Measurements from ENCODE around the gene BOD1L1. TPM values are rescaled to one million over a fixed set of nuclear protein-coding genes. Genes with fewer than 3 reads are reported as not detected.

BOD1L1 gene
- total and polyA plus RNA-seq, 5 donors from 2014 or later = 1.4 to 48.9 (median 1.8) TPM

DNA sequence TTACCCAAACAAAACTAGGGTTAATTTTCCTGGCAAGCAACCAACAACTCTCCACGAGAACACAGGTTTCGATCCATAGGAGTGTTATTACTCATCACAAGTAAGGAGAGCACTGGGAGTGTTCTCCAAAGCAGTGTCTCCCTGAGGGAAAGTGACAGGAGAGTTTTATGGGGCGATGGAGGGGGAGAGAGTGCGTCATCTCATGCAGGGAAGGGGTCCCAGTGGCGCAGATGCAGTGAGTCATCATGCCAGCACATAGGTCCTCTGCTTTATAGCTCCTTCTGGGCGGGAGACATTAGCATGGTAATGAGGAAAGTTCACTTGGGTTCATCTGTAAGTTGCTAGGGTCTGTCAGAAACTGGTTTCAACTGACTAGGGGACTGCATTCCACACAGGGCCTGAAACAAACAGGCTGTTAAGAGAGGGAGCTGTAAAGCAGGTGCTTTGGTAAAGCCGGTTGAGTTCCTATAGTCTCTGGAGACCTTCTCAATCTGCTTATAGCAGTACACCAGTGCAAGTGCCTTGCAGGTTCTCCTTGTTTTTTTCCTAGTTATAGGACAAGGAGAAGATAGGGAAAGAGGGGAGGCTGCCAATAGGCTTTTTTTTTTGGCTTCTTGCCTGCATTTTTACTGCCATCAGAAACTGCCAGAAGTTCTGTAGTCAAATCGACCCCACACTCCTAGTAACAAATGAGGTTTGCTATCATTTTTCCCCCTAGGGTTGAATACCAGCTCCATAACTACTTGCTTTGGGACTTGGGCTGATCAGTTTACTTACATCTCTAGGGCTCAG is 12.8 kb upstream of the BOD1L1 start:
- peaks cover 36% of the 10 kb centered on the region for H3K27me3 Mint-ChIP-seq
- H3K4me3 Mint-ChIP-seq = no peak overlapping the region
- Histone ChIP-seq H3K4me1 (ENCODE audit: control insufficient read depth, insufficient read depth, low read length, poor library complexity, severe bottlenecking) (no peaks in the 10 kb centered on the region), H3K27ac (ENCODE audit: insufficient read depth, low read length, poor library complexity, severe bottlenecking) (no peak overlapping the region), H3K4me3 (ENCODE audit: low read depth, low read length) (no peak overlapping the region), H3K9me3 (ENCODE audit: control insufficient read depth in 2 of 2, low read length in 2 of 2) (no peaks in the 10 kb centered on the region), H3K27me3 (ENCODE audit: control insufficient read depth, insufficient read depth, low read length) (peaks cover 8% of the 10 kb centered on the region), H3K36me3 (ENCODE audit: control insufficient read depth, insufficient read depth, low read length) (no peaks in the 10 kb centered on the region)
- no peaks in the 10 kb centered on the region for H3K4me1 Mint-ChIP-seq
- H3K9me3 Mint-ChIP-seq = peaks cover 0 to 3% (median 0%) of the 10 kb centered on the region in 7 donors
- ATAC-seq (ENCODE audit: low read depth in 2 of 2) (no peak), DNase-seq (no peak)
- H3K36me3 Mint-ChIP-seq = no peaks in the 10 kb centered on the region
- no peak overlapping the region for H3K27ac Mint-ChIP-seq

DNA sequence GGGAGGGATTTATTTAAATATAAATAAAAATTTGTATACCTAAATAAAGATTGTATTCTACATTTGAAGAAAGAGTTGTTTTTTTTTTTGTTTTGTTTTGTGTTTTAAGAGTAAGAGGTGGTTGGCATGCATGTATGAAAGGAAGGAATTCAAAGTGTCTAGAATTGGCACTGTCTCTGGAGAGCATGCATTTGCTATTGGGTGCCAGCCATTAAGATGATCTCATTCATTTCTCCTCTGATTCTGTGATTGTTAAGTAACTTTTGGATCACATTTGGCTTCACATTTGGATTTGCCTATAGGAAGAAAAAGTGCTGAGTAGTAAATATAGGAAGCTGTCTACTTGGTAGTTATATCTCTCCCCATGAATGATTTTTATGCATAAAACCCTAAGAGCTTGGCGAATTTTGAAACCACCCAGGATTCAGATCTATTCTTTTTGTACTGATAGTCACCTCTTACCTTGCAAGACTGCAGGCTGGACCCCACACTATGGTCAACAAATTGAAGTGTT is 7.8 kb upstream of the BOD1L1 start:
- no peak for DNase-seq
- ATAC-seq (ENCODE audit: low read depth in 2 of 2) = no peak
- peaks cover 5% of the 10 kb centered on the region for H3K27me3 ChIP-seq (ENCODE audit: control insufficient read depth, insufficient read depth, low read length)
- H3K27me3 Mint-ChIP-seq = peaks cover 25% of the 10 kb centered on the region
- no peaks in the 10 kb centered on the region for H3K36me3 Mint-ChIP-seq
- H3K27ac Mint-ChIP-seq = no peak overlapping the region
- peaks cover 0 to 1% (median 0%) of the 10 kb centered on the region in 7 donors for H3K9me3 Mint-ChIP-seq
- no peak overlapping the region for H3K4me3 Mint-ChIP-seq
- no peaks in the 10 kb centered on the region for H3K36me3 ChIP-seq (ENCODE audit: control insufficient read depth, insufficient read depth, low read length)
- no peak overlapping the region for H3K4me3 ChIP-seq (ENCODE audit: low read depth, low read length)
- H3K4me1 Mint-ChIP-seq = no peaks in the 10 kb centered on the region
- H3K4me1 ChIP-seq (ENCODE audit: control insufficient read depth, insufficient read depth, low read length, poor library complexity, severe bottlenecking) = no peaks in the 10 kb centered on the region
- no peaks in the 10 kb centered on the region for H3K9me3 ChIP-seq (ENCODE audit: control insufficient read depth in 2 of 2, low read length in 2 of 2)
- H3K27ac ChIP-seq (ENCODE audit: insufficient read depth, low read length, poor library complexity, severe bottlenecking) = no peak overlapping the region

DNA sequence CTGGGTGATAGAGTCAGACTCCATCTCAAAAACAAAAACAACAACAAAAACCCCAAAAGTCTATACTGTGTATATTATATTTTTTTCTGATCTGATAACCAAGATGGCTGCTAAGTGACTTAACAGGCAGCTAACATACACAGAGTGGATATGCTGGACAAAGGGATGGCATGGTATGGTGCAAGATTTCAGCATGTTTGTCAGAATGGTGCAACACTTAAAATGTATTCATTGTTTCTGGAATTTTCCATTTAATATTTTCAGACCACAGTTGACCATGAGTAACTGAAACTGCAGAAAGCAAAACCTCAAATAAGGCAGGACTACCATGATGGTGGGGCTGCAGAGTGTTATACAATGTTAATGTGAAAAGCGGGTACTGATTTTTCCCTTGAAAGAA is 6.1 kb upstream of the BOD1L1 start:
- H3K4me3 Mint-ChIP-seq = no peak overlapping the region
- H3K9me3 Mint-ChIP-seq = peaks cover 0 to 1% (median 0%) of the 10 kb centered on the region in 7 donors
- H3K27ac Mint-ChIP-seq = no peak overlapping the region
- H3K36me3 Mint-ChIP-seq = no peaks in the 10 kb centered on the region
- Histone ChIP-seq H3K4me3 (ENCODE audit: low read depth, low read length) (no peak overlapping the region), H3K27me3 (ENCODE audit: control insufficient read depth, insufficient read depth, low read length) (peaks cover 5% of the 10 kb centered on the region), H3K27ac (ENCODE audit: insufficient read depth, low read length, poor library complexity, severe bottlenecking) (no peak overlapping the region), H3K9me3 (ENCODE audit: control insufficient read depth in 2 of 2, low read length in 2 of 2) (no peaks in the 10 kb centered on the region), H3K4me1 (ENCODE audit: control insufficient read depth, insufficient read depth, low read length, poor library complexity, severe bottlenecking) (no peaks in the 10 kb centered on the region), H3K36me3 (ENCODE audit: control insufficient read depth, insufficient read depth, low read length) (no peaks in the 10 kb centered on the region)
- H3K4me1 Mint-ChIP-seq = peaks cover 1 to 4% (median 2%) of the 10 kb centered on the region in 4 donors
- no peak for ATAC-seq (ENCODE audit: low read depth in 2 of 2)
- no peak for DNase-seq
- H3K27me3 Mint-ChIP-seq = peaks cover 20% of the 10 kb centered on the region

DNA sequence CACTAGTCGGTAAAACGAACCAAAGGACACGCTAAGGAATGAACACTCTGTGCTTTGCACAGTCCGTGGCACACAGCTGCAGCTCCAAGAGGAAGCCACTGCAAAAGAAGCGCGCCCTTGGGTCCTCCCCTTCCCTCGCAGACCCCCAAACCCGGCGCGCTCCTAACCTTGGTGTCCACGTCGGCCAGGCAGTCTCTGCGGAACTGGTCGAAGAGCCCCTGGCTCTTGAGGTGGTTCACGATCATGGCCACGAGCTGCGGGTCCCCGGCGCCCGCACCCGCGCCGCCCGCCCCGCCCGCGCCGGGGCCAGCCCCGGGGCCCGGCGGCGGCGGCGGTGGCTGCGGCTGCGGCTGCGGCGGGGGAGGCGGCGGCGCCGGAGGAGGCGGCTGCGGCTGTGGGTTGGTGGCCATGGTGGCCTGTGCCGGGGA is 333 bp downstream of the BOD1L1 start:
- H3K4me3 Mint-ChIP-seq = peak overlapping the region; percentile 92 to 98 (median 96)
- ATAC-seq (ENCODE audit: low read depth in 2 of 2) (peak in 1 of 2 donors; percentile 29), DNase-seq (peak in 2 of 3 donors; percentile 24 to 50)
- peaks cover 35 to 60% (median 50%) of the 10 kb centered on the region in 4 donors for H3K4me1 Mint-ChIP-seq
- H3K27ac Mint-ChIP-seq = peak overlapping the region; percentile 97 to 99 (median 98)
- peak overlapping the region; percentile 78 for H3K27ac ChIP-seq (ENCODE audit: insufficient read depth, low read length, poor library complexity, severe bottlenecking)
- peaks cover 18% of the 10 kb centered on the region for H3K4me1 ChIP-seq (ENCODE audit: control insufficient read depth, insufficient read depth, low read length, poor library complexity, severe bottlenecking)
- H3K36me3 ChIP-seq (ENCODE audit: control insufficient read depth, insufficient read depth, low read length) = peaks cover 4% of the 10 kb centered on the region
- H3K27me3 Mint-ChIP-seq = no peaks in the 10 kb centered on the region
- peak overlapping the region; percentile 99 for H3K4me3 ChIP-seq (ENCODE audit: low read depth, low read length)
- H3K36me3 Mint-ChIP-seq = peaks cover 9% of the 10 kb centered on the region
- H3K9me3 Mint-ChIP-seq = no peaks in the 10 kb centered on the region
- no peaks in the 10 kb centered on the region for H3K9me3 ChIP-seq (ENCODE audit: control insufficient read depth in 2 of 2, low read length in 2 of 2)
- H3K27me3 ChIP-seq (ENCODE audit: control insufficient read depth, insufficient read depth, low read length) = no peaks in the 10 kb centered on the region

DNA sequence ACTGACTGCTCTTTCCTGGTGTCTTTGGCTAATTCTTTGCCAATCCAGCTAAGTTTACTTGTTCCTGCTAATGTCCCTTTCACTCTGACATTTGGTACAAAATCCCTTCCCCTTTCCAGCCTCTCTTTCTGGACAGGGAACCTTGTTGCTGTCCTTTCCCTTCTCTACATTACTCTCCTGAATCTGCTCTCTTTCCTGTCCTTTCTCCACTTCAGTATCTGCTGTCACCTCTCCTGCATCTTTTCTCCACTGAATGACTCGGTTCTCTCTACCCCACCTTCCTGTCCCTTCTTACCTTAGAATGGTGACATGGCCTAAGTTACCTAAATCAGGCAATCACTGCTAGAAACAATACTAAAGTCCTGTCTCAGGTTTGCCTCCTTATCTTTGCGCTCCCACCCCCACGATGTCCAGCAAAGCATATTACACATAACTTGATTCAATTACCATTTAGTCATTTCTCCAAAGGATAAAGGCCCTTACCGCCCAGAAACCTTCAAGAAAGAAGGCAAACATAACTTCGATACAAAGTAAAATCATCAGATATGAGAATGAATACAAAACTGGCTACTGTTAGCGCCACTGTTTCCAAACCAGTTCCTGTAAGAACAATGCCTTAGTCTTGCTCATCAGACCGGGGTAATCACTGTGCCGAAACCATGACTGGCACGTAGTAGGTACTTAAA is 890 bp downstream of the BOD1L1 start:
- peaks cover 4% of the 10 kb centered on the region for H3K36me3 ChIP-seq (ENCODE audit: control insufficient read depth, insufficient read depth, low read length)
- H3K4me3 ChIP-seq (ENCODE audit: low read depth, low read length) = peak overlapping the region; percentile 99
- H3K4me1 ChIP-seq (ENCODE audit: control insufficient read depth, insufficient read depth, low read length, poor library complexity, severe bottlenecking) = peaks cover 18% of the 10 kb centered on the region
- Mint-ChIP-seq H3K27me3 (no peaks in the 10 kb centered on the region), H3K4me3 (peak overlapping the region; percentile 89 to 95 (median 92)), H3K27ac (peak overlapping the region; percentile 83 to 98 (median 92)), H3K9me3 (no peaks in the 10 kb centered on the region), H3K36me3 (peaks cover 11% of the 10 kb centered on the region), H3K4me1 (peaks cover 37 to 63% (median 53%) of the 10 kb centered on the region in 4 donors)
- ATAC-seq (ENCODE audit: low read depth in 2 of 2) = peak; percentile 3 to 13
- no peaks in the 10 kb centered on the region for H3K9me3 ChIP-seq (ENCODE audit: control insufficient read depth in 2 of 2, low read length in 2 of 2)
- H3K27ac ChIP-seq (ENCODE audit: insufficient read depth, low read length, poor library complexity, severe bottlenecking) = no peak overlapping the region
- peak in 1 of 3 donors; percentile 17 for DNase-seq
- no peaks in the 10 kb centered on the region for H3K27me3 ChIP-seq (ENCODE audit: control insufficient read depth, insufficient read depth, low read length)

DNA sequence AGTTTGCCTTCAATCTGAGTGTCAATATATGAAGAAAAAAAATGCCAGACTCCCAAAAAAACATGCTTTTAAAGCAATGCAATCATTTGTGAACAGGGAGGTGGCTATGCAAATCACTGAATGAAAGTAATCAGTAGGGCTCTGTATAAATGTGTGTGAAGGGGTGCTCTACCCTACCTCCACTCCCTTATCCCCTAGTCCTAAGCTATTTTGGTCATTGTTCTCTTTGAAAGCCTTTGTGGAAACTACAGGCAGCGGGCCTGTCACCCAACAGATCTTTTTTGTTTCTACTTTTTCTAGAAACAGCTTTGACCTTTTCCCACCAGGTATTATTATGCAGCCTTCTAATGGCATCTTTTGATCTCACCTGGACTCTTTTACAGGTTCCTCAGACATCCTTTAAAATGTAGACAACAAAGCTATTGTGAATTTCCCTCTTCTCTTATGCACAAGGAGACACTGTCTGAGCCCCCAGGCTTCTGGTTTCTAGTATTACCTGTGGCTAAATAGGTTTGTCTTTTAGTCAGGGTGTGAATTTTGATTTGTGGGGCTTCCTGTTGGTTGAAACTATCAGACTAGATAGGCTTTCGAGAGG is 9.2 kb downstream of the BOD1L1 start:
- H3K36me3 ChIP-seq (ENCODE audit: control insufficient read depth, insufficient read depth, low read length) = peaks cover 56% of the 10 kb centered on the region
- Mint-ChIP-seq H3K27me3 (no peaks in the 10 kb centered on the region), H3K36me3 (peaks cover 35% of the 10 kb centered on the region), H3K4me3 (no peak overlapping the region), H3K4me1 (peaks cover 33 to 64% (median 54%) of the 10 kb centered on the region in 4 donors), H3K27ac (no peak overlapping the region), H3K9me3 (no peaks in the 10 kb centered on the region)
- no peaks in the 10 kb centered on the region for H3K27me3 ChIP-seq (ENCODE audit: control insufficient read depth, insufficient read depth, low read length)
- H3K4me1 ChIP-seq (ENCODE audit: control insufficient read depth, insufficient read depth, low read length, poor library complexity, severe bottlenecking) = peaks cover 7% of the 10 kb centered on the region
- no peak for ATAC-seq (ENCODE audit: low read depth in 2 of 2)
- H3K27ac ChIP-seq (ENCODE audit: insufficient read depth, low read length, poor library complexity, severe bottlenecking) = no peak overlapping the region
- H3K4me3 ChIP-seq (ENCODE audit: low read depth, low read length) = no peak overlapping the region
- H3K9me3 ChIP-seq (ENCODE audit: control insufficient read depth in 2 of 2, low read length in 2 of 2) = no peaks in the 10 kb centered on the region
- DNase-seq = no peak

DNA sequence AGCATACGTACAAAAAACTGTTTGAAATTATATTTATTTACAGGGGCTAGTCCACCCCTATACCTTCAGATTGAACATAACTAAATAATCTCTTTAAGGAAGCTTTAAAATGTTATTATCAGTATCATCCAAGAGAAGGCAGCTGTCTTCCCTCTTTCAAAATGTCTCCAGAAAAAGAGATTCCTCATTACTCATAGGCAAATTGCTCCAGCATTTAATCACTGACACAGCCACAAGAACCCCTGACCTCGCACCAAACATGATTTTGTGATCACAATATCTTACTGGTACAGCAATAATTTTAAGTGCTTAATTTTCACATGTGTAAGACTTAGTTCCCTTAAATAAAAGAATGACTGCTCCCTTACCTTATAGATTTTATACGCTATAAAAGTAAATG is 9.7 kb downstream of the BOD1L1 start:
- DNase-seq (no peak), ATAC-seq (ENCODE audit: low read depth in 2 of 2) (no peak)
- no peak overlapping the region for H3K4me3 ChIP-seq (ENCODE audit: low read depth, low read length)
- Mint-ChIP-seq H3K4me3 (no peak overlapping the region), H3K4me1 (peaks cover 32 to 59% (median 48%) of the 10 kb centered on the region in 4 donors), H3K9me3 (no peaks in the 10 kb centered on the region), H3K27ac (no peak overlapping the region), H3K36me3 (peaks cover 38% of the 10 kb centered on the region), H3K27me3 (no peaks in the 10 kb centered on the region)
- peaks cover 7% of the 10 kb centered on the region for H3K4me1 ChIP-seq (ENCODE audit: control insufficient read depth, insufficient read depth, low read length, poor library complexity, severe bottlenecking)
- no peak overlapping the region for H3K27ac ChIP-seq (ENCODE audit: insufficient read depth, low read length, poor library complexity, severe bottlenecking)
- H3K36me3 ChIP-seq (ENCODE audit: control insufficient read depth, insufficient read depth, low read length) = peaks cover 58% of the 10 kb centered on the region
- no peaks in the 10 kb centered on the region for H3K27me3 ChIP-seq (ENCODE audit: control insufficient read depth, insufficient read depth, low read length)
- H3K9me3 ChIP-seq (ENCODE audit: control insufficient read depth in 2 of 2, low read length in 2 of 2) = no peaks in the 10 kb centered on the region
